ENCODE results near the gene POPDC2.

DNA sequence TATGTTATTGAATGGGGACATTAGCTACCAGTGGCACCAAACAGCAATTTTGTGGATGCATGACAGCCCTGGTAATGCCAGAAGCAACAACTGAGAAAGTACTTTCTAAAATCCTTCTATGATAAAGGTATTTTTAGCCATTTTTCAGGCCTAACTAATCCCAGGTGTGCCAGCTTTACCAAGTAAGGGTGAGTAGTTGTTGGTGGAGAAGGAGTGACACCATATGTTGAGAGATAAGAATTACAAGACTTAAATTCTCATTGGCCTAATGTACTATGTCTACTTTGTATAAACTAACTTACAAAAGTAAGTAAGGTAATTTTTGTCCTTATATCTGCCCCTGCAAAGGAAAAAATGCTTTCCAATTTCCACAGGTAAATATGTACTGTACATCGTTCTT lies 20.9 kb upstream of the POPDC2 start:
- TF ChIP-seq, protein P1, sequence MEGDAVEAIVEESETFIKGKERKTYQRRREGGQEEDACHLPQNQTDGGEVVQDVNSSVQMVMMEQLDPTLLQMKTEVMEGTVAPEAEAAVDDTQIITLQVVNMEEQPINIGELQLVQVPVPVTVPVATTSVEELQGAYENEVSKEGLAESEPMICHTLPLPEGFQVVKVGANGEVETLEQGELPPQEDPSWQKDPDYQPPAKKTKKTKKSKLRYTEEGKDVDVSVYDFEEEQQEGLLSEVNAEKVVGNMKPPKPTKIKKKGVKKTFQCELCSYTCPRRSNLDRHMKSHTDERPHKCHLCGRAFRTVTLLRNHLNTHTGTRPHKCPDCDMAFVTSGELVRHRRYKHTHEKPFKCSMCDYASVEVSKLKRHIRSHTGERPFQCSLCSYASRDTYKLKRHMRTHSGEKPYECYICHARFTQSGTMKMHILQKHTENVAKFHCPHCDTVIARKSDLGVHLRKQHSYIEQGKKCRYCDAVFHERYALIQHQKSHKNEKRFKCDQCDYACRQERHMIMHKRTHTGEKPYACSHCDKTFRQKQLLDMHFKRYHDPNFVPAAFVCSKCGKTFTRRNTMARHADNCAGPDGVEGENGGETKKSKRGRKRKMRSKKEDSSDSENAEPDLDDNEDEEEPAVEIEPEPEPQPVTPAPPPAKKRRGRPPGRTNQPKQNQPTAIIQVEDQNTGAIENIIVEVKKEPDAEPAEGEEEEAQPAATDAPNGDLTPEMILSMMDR (IDR thresholded peaks at IDR 0.05) = no peak
- no peak for TF ChIP-seq POLR2A (IDR thresholded peaks at IDR 0.05)
